AG10803 (cell line): ENCODE results near the gene STAMBP.

ENCODE experiments used
- DNase-seq: peaks from one replicate; pipeline ENCODE4 v3.0.0; 2010; ENCODE audit warnings: low read depth
- H3K4me3 ChIP-seq: 2 replicates; pipeline ENCODE4 v1.5.1; 2011; ENCODE audit warnings: mild to moderate bottlenecking, low read length, control low read depth
- TF ChIP-seq, protein P1 (sequence below): conservative IDR thresholded peaks from 2 replicates; pipeline ENCODE4 v1.5.1; 2011; ENCODE audit warnings: mild to moderate bottlenecking, low read length, control low read depth, inconsistent platforms

The STAMBP gene

DNA sequence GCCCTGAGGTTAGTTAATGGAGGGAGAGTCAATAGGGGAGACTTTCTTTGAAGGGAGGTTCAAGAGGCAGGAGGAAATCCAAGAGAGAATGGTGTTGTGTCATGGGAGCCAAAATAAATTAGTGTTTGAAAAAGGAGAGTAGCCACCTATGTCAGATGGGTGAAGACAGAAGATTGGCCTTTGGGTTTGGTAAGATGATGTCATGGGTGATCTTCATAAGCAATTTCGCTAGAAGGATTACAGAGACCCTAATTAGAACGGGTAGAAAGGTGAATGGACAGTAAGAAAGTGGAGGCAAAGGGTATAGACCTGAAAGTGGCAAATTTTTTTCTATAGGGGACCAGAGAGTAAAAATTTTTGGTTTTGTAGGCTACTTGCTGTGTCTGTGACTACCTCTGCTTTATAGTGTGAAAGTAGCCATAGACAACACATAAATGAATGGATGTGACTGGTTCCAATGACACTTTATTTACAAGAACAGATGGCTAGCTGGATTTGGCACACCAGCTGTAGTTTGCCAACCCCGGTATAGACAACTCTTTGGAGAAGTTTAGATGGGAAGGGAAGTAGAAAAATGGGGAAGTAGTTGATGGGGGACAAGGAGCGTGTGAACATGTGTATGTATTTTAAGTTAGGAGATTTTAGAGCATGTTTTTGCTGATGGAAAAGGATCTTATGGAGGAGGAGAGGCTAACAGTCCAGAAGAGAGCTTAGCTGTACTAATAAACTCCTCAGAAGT lies 9.3 kb downstream of the STAMBP start:
- H3K4me3 ChIP-seq, result no peak overlapping the region
- DNase-seq, result no peak
- TF ChIP-seq, protein P1, sequence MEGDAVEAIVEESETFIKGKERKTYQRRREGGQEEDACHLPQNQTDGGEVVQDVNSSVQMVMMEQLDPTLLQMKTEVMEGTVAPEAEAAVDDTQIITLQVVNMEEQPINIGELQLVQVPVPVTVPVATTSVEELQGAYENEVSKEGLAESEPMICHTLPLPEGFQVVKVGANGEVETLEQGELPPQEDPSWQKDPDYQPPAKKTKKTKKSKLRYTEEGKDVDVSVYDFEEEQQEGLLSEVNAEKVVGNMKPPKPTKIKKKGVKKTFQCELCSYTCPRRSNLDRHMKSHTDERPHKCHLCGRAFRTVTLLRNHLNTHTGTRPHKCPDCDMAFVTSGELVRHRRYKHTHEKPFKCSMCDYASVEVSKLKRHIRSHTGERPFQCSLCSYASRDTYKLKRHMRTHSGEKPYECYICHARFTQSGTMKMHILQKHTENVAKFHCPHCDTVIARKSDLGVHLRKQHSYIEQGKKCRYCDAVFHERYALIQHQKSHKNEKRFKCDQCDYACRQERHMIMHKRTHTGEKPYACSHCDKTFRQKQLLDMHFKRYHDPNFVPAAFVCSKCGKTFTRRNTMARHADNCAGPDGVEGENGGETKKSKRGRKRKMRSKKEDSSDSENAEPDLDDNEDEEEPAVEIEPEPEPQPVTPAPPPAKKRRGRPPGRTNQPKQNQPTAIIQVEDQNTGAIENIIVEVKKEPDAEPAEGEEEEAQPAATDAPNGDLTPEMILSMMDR, result no peak

DNA sequence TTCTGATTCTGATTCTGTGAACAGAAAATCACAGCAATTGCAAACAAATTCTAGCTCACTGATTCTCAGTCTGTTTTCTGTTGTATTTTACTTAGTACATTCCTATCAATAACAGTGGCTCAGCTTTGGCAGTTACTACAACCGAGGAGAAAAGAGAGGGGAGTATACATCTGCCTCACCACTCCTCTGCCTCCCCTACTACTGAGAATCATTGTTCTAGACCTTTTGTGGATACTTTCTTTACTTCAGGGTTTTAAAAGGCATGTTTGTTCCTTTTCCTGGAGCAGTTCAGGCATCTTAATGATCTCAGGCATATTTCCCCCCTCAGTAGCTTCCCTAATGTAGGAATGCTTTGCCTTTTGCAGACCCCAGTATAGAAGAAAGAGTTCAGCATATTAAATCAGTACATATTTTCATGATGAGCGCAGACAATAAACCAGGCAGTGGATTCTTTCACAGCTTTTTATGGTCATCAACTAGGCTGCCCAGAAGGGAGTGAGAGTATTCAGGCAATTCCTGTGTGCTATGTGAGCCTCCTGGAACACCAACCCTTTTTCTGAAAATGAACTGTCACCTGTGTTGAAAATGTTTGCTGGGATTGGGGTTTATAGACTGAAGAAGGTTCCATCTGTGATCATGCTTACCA lies 10.3 kb downstream of the STAMBP start:
- DNase-seq, result no peak
- no peak overlapping the region for H3K4me3 ChIP-seq
- TF ChIP-seq, protein P1, result no peak

DNA sequence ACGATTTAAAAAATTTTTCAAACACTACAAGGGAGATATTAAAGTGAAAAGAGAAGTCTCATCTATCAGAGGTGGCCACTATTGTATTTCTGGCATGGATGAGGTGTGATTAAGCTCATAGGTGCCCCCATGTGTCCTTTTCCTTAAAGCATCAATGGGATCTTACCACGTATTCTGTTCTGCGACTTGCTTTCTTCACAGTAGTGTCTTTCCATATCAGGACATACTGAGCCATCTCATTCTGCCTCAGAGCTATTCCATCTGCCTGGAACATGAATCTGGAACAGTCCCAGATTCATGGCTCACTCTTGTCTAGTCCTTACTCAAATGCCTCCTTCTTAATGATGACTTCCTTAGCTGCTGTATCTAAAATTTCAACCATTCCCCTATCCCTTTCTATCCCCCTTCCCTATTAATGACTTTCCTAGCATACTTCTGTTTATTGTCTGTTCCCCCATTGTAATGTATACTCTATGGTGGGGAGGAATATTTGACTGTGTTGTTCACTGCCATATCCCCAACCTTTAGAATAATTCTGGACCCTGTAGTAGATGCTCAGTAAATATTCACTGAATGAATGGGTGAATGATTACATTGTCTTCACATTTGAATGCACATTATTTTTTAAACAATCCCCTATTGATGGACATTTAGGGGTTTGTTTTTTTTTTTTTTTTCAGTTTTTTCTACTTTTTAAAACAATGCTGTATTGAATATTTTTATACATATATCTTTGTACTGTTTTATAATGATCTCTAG lies 11.1 kb downstream of the STAMBP start:
- no peak overlapping the region for H3K4me3 ChIP-seq
- DNase-seq, result peak; percentile 24
- TF ChIP-seq, protein P1, result no peak

DNA sequence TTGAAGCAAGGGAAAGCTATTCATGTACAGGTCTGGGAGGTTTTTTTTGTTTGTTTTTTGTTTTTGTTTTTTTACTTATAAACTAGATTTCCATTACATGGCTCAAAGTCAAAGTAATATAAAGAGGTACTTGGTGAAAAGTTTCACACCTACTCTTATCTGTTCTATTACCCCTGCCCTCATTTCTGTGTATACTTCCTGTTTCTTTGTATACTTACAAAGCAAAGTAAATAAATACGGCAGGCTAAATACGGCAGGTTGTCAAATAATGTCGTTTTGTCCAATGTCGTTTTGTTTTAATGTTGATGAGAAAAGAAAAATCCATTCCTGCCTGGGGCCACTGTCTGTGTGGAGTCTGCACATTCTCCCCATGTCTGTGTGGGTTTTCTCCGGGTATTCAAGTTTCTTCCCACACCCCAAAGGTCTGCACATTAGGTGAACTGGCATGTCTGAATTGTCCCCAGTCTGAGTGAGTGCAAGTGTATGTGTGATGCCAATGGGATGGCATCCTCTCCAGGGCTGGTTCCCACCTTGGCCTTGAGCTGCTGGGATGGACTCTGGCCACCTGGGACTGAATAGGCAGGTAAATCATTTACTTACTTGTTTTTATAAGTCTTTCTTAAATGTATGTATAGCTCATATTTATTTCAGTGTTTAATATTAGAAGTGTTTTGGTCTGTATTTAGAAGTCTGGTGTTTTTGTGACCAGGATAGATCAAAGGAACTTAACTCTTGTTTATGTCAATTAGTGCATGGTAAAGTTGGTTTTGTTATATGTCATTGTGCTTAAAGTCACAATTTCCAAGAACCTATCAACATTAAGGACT lies 13.4 kb downstream of the STAMBP start:
- DNase-seq, result no peak
- TF ChIP-seq, protein P1, result no peak
- H3K4me3 ChIP-seq, result no peak overlapping the region

DNA sequence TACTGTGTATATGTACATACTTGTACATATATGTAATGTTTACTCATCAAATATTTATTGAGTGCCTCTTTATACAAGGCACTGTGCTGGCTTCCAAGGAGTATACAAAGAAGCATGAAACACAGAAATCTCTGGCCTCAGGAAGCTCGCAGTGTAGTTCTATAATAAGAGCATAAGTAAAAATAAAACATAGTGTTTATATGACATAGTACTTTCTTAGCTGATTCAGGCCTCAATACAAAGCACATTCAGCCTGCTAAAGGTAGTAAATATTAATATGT lies 13.9 kb downstream of the STAMBP start:
- H3K4me3 ChIP-seq, result no peak overlapping the region
- TF ChIP-seq, protein P1, result no peak
- DNase-seq, result no peak

DNA sequence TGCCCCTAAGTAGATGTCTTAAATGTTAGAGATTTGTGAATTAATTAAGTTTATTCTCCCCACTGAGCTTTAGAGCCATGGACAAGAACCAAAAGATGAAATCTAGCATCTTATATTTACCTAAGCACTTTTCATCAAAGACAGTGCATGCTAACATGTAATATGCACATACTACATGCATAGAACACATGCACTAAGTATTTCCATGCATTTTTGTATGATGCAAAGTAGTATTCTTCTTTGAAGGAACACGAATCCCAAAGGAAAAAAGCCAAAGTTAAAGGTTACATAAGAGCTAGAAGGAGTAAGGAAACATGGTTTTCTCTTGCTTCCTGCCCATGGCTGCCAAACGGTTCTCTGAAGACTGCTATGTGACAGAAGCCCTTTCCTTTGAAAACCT lies 15.3 kb downstream of the STAMBP start:
- DNase-seq, result no peak
- H3K4me3 ChIP-seq, result no peak overlapping the region
- TF ChIP-seq, protein P1, result no peak
